ENCODE data around the gene EIF2B2. TPM values are rescaled to one million over a fixed set of nuclear protein-coding genes. Genes with fewer than 3 reads are reported as not detected.
A peak's percentile ranks its signal among the peaks of the same experiment; 100 is the strongest.

The EIF2B2 gene
- polyA plus RNA-seq, 1 of the 3 experiments (the other 2 are of a cell fraction) = 125 TPM

GRCh38 chr14:74978416-74978947 is 24.2 kb upstream of the EIF2B2 start:
- H3K9me2 ChIP-seq = no peaks in the 10 kb centered on the region
- POLR2A ChIA-PET = interaction anchor here (0.9 to 1.0 kb wide), 2 partner anchors 23 to 25 kb away, joined by 3 to 4 read pairs; partner anchors contain the start of gene PGF
- TF ChIP-seq ELF1 (IDR thresholded peaks at IDR 0.05) (no peak), SMC3 (IDR thresholded peaks at IDR 0.05; ENCODE audit: low read depth, low read length) (no peak; the same call in 1 of the 2 replicates), SIN3A (IDR thresholded peaks at IDR 0.05; ENCODE audit: borderline replicate concordance, low read depth, low read length) (no peak), CHD2 (IDR thresholded peaks at IDR 0.05; ENCODE audit: low read length, partially characterized antibody) (peak; percentile 80), NFIC (IDR thresholded peaks at IDR 0.05; ENCODE audit: borderline replicate concordance) (no peak), GABPA (IDR thresholded peaks at IDR 0.05; ENCODE audit: low read depth) (no peak), MAX (IDR thresholded peaks at IDR 0.05; ENCODE audit: low read depth) (no peak), NRF1 (IDR thresholded peaks at IDR 0.05; ENCODE audit: low read depth, low read length) (no peak), EP300 (IDR thresholded peaks at IDR 0.05; ENCODE audit: borderline replicate concordance in 1 of 2, low read depth in 1 of 2, low read length in 1 of 2) (peak in 1 of 2 experiments; percentile 91; a peak in 2 of 4 replicates), EZH2phosphoT487 (IDR thresholded peaks at IDR 0.05; ENCODE audit: borderline replicate concordance, low read depth) (no peak), REST (IDR thresholded peaks at IDR 0.05; ENCODE audit: low read depth, low read length) (no peak), IRF3 (IDR thresholded peaks at IDR 0.05; ENCODE audit: low read depth, low read length) (no peak), GATA2 (CRISPR knock-in tag; IDR thresholded peaks at IDR 0.05) (peak; percentile 97), CTCF (IDR thresholded peaks at IDR 0.05) (no peak), USF2 (IDR thresholded peaks at IDR 0.05; ENCODE audit: borderline replicate concordance, low read depth, low read length) (no peak), ZBTB33 (IDR thresholded peaks at IDR 0.05; ENCODE audit: borderline replicate concordance, low read depth) (no peak), MXI1 (IDR thresholded peaks at IDR 0.05; ENCODE audit: low read depth, low read length) (peak; percentile 36; the same call in 1 of the 2 replicates), YY1 (IDR thresholded peaks at IDR 0.05; ENCODE audit: low read depth) (no peak), MEF2A (IDR thresholded peaks at IDR 0.05; ENCODE audit: borderline replicate concordance, low read depth) (no peak), RXRA (IDR thresholded peaks at IDR 0.05; ENCODE audit: borderline replicate concordance, low read depth) (no peak), TAF1 (IDR thresholded peaks at IDR 0.05; ENCODE audit: borderline replicate concordance, low read depth, low read length) (no peak), TCF12 (IDR thresholded peaks at IDR 0.05) (peak; percentile 50; the same call in 1 of the 2 replicates), FOXM1 (IDR thresholded peaks at IDR 0.05; ENCODE audit: low read depth) (no peak), RCOR1 (IDR thresholded peaks at IDR 0.05; ENCODE audit: low read length) (peak; percentile 92)

More at GRCh38 chr14:74978416-74978947, 24.2 kb upstream of the EIF2B2 start:
- Histone ChIP-seq H3K27me3 (ENCODE audit: insufficient read depth) (no peaks in the 10 kb centered on the region), H3K36me3 (replicated peaks in 1 of 2; ENCODE audit: control insufficient read depth in 1 of 2, insufficient read depth in 2 of 2, low read length in 1 of 2) (no peaks in the 10 kb centered on the region), H3K4me3 (ENCODE audit: low read depth in 2 of 2, low read length in 1 of 2) (no peak overlapping the region), H3K27ac (ENCODE audit: low read depth in 2 of 2, low read length in 1 of 2) (peak overlapping the region in 1 of 2 experiments; percentile 95; a peak in 2 of 4 replicates), H3K9ac (no peak overlapping the region), H3K4me2 (no peak overlapping the region), H3F3A (replicated peaks; ENCODE audit: insufficient read depth) (no peaks in the 10 kb centered on the region), H2AFZ (ENCODE audit: low read depth) (no peak overlapping the region), H4K20me1 (ENCODE audit: insufficient read depth) (no peaks in the 10 kb centered on the region), H3K4me1 (ENCODE audit: control insufficient read depth in 1 of 2, insufficient read depth in 2 of 2, low read depth in 1 of 2, low read length in 1 of 2) (peaks cover 35 to 77% of the 10 kb centered on the region in 2 experiments; a peak in 3 of 4 replicates), H3K79me2 (ENCODE audit: insufficient read depth) (no peaks in the 10 kb centered on the region), H3K9me3 (no peaks in the 10 kb centered on the region)
- 54% methylated on average over 9 of the region's 11 CpGs for WGBS (ENCODE audit: low lambda C conversion rate)
- CTCF ChIA-PET = interaction anchor here (0.8 to 2.2 kb wide), 10 partner anchors 9 to 97 kb away, joined by 3 to 8 read pairs (median 4); partner anchors contain the start of genes EIF2B2 and PGF
- DNase-seq = peak; percentile 94

Measured in SK-N-SH (cell line).